CD4-positive, alpha-beta memory T cell (primary cell): ENCODE results near the gene RBX1. TPM values are rescaled to one million over a fixed set of nuclear protein-coding genes. Genes with fewer than 3 reads are reported as not detected.

ENCODE experiments used
- CTCF ChIA-PET: fragments of 350-600 bp; sonication (Branson Sonifier 250); formaldehyde crosslinking; loops from one replicate; lab custom pipeline; 2021; ENCODE audit warnings: inconsistent platforms; ENCODE audit not compliant: partially characterized antibody; lab: Charles Lee
- POLR2A ChIA-PET: fragments of 350-600 bp; sonication (Branson Sonifier 250); formaldehyde crosslinking; loops from one replicate; lab custom pipeline; 2021; ENCODE audit not compliant: partially characterized antibody; lab: Charles Lee
- DNase-seq, 5 donors: peaks; one replicate each; pipeline versions ENCODE4 v3.0.0 to v3.0.0-alpha.2; 2020 to 2022; ENCODE audit warnings: mixed read lengths in 1 of 5
- H3K27ac ChIP-seq: one replicate; pipeline ENCODE4 v1.7.0; 2013; ENCODE audit warnings: low read depth, low read length
- H3K27me3 ChIP-seq: 2 replicates; pipeline ENCODE4 v1.7.0; 2013; ENCODE audit warnings: mild to moderate bottlenecking, low read length, moderate library complexity; ENCODE audit not compliant: insufficient read depth
- H3K36me3 ChIP-seq: 2 replicates; pipeline ENCODE4 v1.7.0; 2013; ENCODE audit warnings: mild to moderate bottlenecking, low read length, moderate library complexity; ENCODE audit not compliant: insufficient read depth
- H3K4me1 ChIP-seq: 2 replicates; pipeline ENCODE4 v1.7.0; 2013; ENCODE audit warnings: mild to moderate bottlenecking, low read length, moderate library complexity; ENCODE audit not compliant: insufficient read depth
- H3K4me3 ChIP-seq, 2 donors: one replicate each; pipeline ENCODE4 v1.7.0; 2013; ENCODE audit warnings: low read length in 2 of 2, mild to moderate bottlenecking in 1 of 2
- H3K9me3 ChIP-seq, 2 donors: one replicate each; pipeline ENCODE4 v1.7.0; 2013; ENCODE audit warnings: low read length in 2 of 2, control low read depth in 1 of 2; ENCODE audit not compliant: control insufficient read depth in 1 of 2
- H3K27ac Mint-ChIP-seq, 7 donors: one replicate each; pipeline ENCODE4 v1.8.0; 2020 to 2021; ENCODE audit warnings: mixed read lengths in 7 of 7, mild to moderate bottlenecking in 6 of 7, inconsistent platforms in 3 of 7, moderate library complexity in 3 of 7
- H3K27me3 Mint-ChIP-seq, 2 donors: one replicate each; pipeline ENCODE4 v1.8.0; 2020 to 2021; ENCODE audit warnings: mixed read lengths in 2 of 2
- H3K36me3 Mint-ChIP-seq, 2 donors: one replicate each; pipeline ENCODE4 v1.8.0; 2020 to 2021; ENCODE audit warnings: mixed read lengths in 2 of 2, inconsistent platforms in 1 of 2, mild to moderate bottlenecking in 1 of 2
- H3K4me1 Mint-ChIP-seq, 4 donors: one replicate each; pipeline ENCODE4 v1.8.0; 2020 to 2021; ENCODE audit warnings: mixed read lengths in 4 of 4, mild to moderate bottlenecking in 1 of 4
- H3K4me3 Mint-ChIP-seq, 8 donors: one replicate each; pipeline ENCODE4 v1.8.0; 2020 to 2021; ENCODE audit warnings: mixed read lengths in 8 of 8, mild to moderate bottlenecking in 7 of 8, moderate library complexity in 6 of 8, inconsistent platforms in 3 of 8
- H3K9me3 Mint-ChIP-seq, 8 donors: one replicate each; pipeline ENCODE4 v1.8.0; 2020 to 2021; ENCODE audit warnings: mixed read lengths in 8 of 8, mild to moderate bottlenecking in 5 of 8, inconsistent platforms in 3 of 8, moderate library complexity in 1 of 8
- intact Hi-C: fragments of 100-400 bp; cut with micrococcal nuclease; formaldehyde crosslinking; loops from one replicate; pipeline ENCODE4 v1.15.1; 2023
- polyA plus RNA-seq, 2 donors: library from polyadenylated mRNA; unstranded; fragments of 300-500 nt; fragmentation: Illumina TruSeq; gene quantifications; one replicate each; pipeline ENCODE4 v1.2.3, GENCODE V29; 2021
- total RNA-seq, 2 experiments: library from RNA; stranded (reverse); gene quantifications; one replicate each; pipeline ENCODE4 v1.2.3, GENCODE V29; 2021

Gene RBX1
- total and polyA plus RNA-seq, 4 experiments from 2014 or later, result 39.6 to 163 (median 98.3) TPM

GRCh38 chr22:40982482-40983385, 31.6 kb downstream of the RBX1 start:
- intact Hi-C loops, result no loop called here
- Mint-ChIP-seq H3K36me3 (no peaks in the 10 kb centered on the region), H3K27me3 (no peaks in the 10 kb centered on the region), H3K4me3 (no peak overlapping the region), H3K9me3 (no peaks in the 10 kb centered on the region), H3K27ac (no peak overlapping the region), H3K4me1 (no peaks in the 10 kb centered on the region)
- Histone ChIP-seq H3K36me3 (no peaks in the 10 kb centered on the region), H3K4me3 (no peak overlapping the region), H3K9me3 (no peaks in the 10 kb centered on the region), H3K4me1 (no peaks in the 10 kb centered on the region), H3K27ac (no peak overlapping the region), H3K27me3 (no peaks in the 10 kb centered on the region)
- ChIA-PET CTCF (no interaction called here), POLR2A (no interaction called here)
- no peak for DNase-seq

- ChIA-PET POLR2A (no interaction called here), CTCF (no interaction called here)
- intact Hi-C loops, result no loop called here
- Mint-ChIP-seq H3K9me3 (no peaks in the 10 kb centered on the region), H3K27me3 (peaks cover 7 to 9% of the 10 kb centered on the region in 2 donors), H3K27ac (no peak overlapping the region), H3K4me3 (no peak overlapping the region), H3K36me3 (no peaks in the 10 kb centered on the region), H3K4me1 (no peaks in the 10 kb centered on the region)
- DNase-seq, result no peak
- no peaks in the 10 kb centered on the region for H3K4me1 ChIP-seq
- no peak overlapping the region for H3K4me3 ChIP-seq
- H3K27ac ChIP-seq, result no peak overlapping the region
- no peaks in the 10 kb centered on the region for H3K27me3 ChIP-seq
- H3K36me3 ChIP-seq, result no peaks in the 10 kb centered on the region
- no peaks in the 10 kb centered on the region for H3K9me3 ChIP-seq
Observed at GRCh38 chr22:40991298-40991697, 40.1 kb downstream of the RBX1 start.

- H3K36me3 Mint-ChIP-seq, result no peaks in the 10 kb centered on the region
- Histone ChIP-seq H3K36me3 (no peaks in the 10 kb centered on the region), H3K27me3 (no peaks in the 10 kb centered on the region), H3K27ac (no peak overlapping the region), H3K9me3 (no peaks in the 10 kb centered on the region), H3K4me1 (no peaks in the 10 kb centered on the region), H3K4me3 (no peak overlapping the region)
- no peak overlapping the region for H3K4me3 Mint-ChIP-seq
- intact Hi-C loops, result no loop called here
- peak overlapping the region in 1 of 7 donors; percentile 27 for H3K27ac Mint-ChIP-seq
- ChIA-PET CTCF (no interaction called here), POLR2A (no interaction called here)
- peaks cover 5 to 9% of the 10 kb centered on the region in 2 donors for H3K27me3 Mint-ChIP-seq
- H3K4me1 Mint-ChIP-seq, result no peaks in the 10 kb centered on the region
- no peak for DNase-seq
- H3K9me3 Mint-ChIP-seq, result peaks cover 0 to 3% (median 0%) of the 10 kb centered on the region in 8 donors
Observed at GRCh38 chr22:40995821-40996220, 44.6 kb downstream of the RBX1 start.

GRCh38 chr22:40997520-40997919, 46.3 kb downstream of the RBX1 start:
- Mint-ChIP-seq H3K9me3 (peaks cover 0 to 3% (median 0%) of the 10 kb centered on the region in 8 donors), H3K36me3 (no peaks in the 10 kb centered on the region), H3K27me3 (peaks cover 0 to 8% of the 10 kb centered on the region in 2 donors), H3K4me1 (no peaks in the 10 kb centered on the region), H3K4me3 (no peak overlapping the region), H3K27ac (peak overlapping the region in 1 of 7 donors; percentile 19)
- POLR2A ChIA-PET, result no interaction called here
- Histone ChIP-seq H3K4me3 (no peak overlapping the region), H3K27ac (no peak overlapping the region), H3K4me1 (no peaks in the 10 kb centered on the region), H3K9me3 (no peaks in the 10 kb centered on the region), H3K36me3 (no peaks in the 10 kb centered on the region), H3K27me3 (no peaks in the 10 kb centered on the region)
- intact Hi-C loops, result no loop called here
- DNase-seq, result no peak
- CTCF ChIA-PET, result interaction anchor here (0.6 kb wide), 1 partner anchor 29 kb away, joined by 3 read pairs; no protein-coding TSS in a partner anchor

- Mint-ChIP-seq H3K9me3 (peaks cover 0 to 3% (median 0%) of the 10 kb centered on the region in 8 donors), H3K27ac (no peak overlapping the region), H3K36me3 (no peaks in the 10 kb centered on the region), H3K4me1 (no peaks in the 10 kb centered on the region), H3K27me3 (no peaks in the 10 kb centered on the region), H3K4me3 (no peak overlapping the region)
- Histone ChIP-seq H3K36me3 (no peaks in the 10 kb centered on the region), H3K9me3 (no peaks in the 10 kb centered on the region), H3K4me1 (no peaks in the 10 kb centered on the region), H3K27me3 (no peaks in the 10 kb centered on the region), H3K4me3 (no peak overlapping the region), H3K27ac (no peak overlapping the region)
- CTCF ChIA-PET, result no interaction called here
- intact Hi-C loops, result no loop called here
- no peak for DNase-seq
- POLR2A ChIA-PET, result no interaction called here
Observed at GRCh38 chr22:41000040-41000565, 48.9 kb downstream of the RBX1 start.

- Mint-ChIP-seq H3K4me1 (no peaks in the 10 kb centered on the region), H3K9me3 (peaks cover 0 to 3% (median 0%) of the 10 kb centered on the region in 8 donors), H3K4me3 (no peak overlapping the region), H3K36me3 (no peaks in the 10 kb centered on the region), H3K27ac (no peak overlapping the region), H3K27me3 (no peaks in the 10 kb centered on the region)
- Histone ChIP-seq H3K4me3 (no peak overlapping the region), H3K27ac (no peak overlapping the region), H3K9me3 (no peaks in the 10 kb centered on the region), H3K36me3 (no peaks in the 10 kb centered on the region), H3K4me1 (no peaks in the 10 kb centered on the region), H3K27me3 (no peaks in the 10 kb centered on the region)
- CTCF ChIA-PET, result no interaction called here
- intact Hi-C loops, result no loop called here
- no peak for DNase-seq
- POLR2A ChIA-PET, result interaction anchor here (1.2 kb wide), 1 partner anchor 21 kb away, joined by 4 read pairs; no protein-coding TSS in a partner anchor
Observed at GRCh38 chr22:41000941-41001721, 50.0 kb downstream of the RBX1 start.

- Mint-ChIP-seq H3K4me1 (no peaks in the 10 kb centered on the region), H3K27me3 (no peaks in the 10 kb centered on the region), H3K27ac (no peak overlapping the region), H3K4me3 (no peak overlapping the region), H3K9me3 (peaks cover 0 to 3% (median 0%) of the 10 kb centered on the region in 8 donors), H3K36me3 (no peaks in the 10 kb centered on the region)
- no peak for DNase-seq
- ChIA-PET POLR2A (interaction anchor here (1.2 kb wide), 1 partner anchor 21 kb away, joined by 4 read pairs; no protein-coding TSS in a partner anchor), CTCF (no interaction called here)
- intact Hi-C loops, result no loop called here
- Histone ChIP-seq H3K36me3 (no peaks in the 10 kb centered on the region), H3K9me3 (no peaks in the 10 kb centered on the region), H3K4me1 (no peaks in the 10 kb centered on the region), H3K27ac (no peak overlapping the region), H3K4me3 (no peak overlapping the region), H3K27me3 (no peaks in the 10 kb centered on the region)
Observed at GRCh38 chr22:41001722-41002122, 50.5 kb downstream of the RBX1 start.
